Nephron progenitor cell (in vitro differentiated cells): ENCODE data around the gene GRAMD1A.

Experiments
- DNase-seq: peaks from one replicate; pipeline ENCODE4 v3.0.0; 2021
- H3K27ac Mint-ChIP-seq: 2 replicates; pipeline ENCODE4 v1.8.0; 2021; ENCODE audit warnings: mild to moderate bottlenecking, moderate library complexity, mixed read lengths
- H3K27me3 Mint-ChIP-seq: 2 replicates; pipeline ENCODE4 v1.8.0; 2021; ENCODE audit warnings: mild to moderate bottlenecking, low read depth, mixed read lengths; ENCODE audit not compliant: poor library complexity
- H3K36me3 Mint-ChIP-seq: 2 replicates; pipeline ENCODE4 v1.8.0; 2021; ENCODE audit warnings: low read depth, mixed read lengths
- H3K4me1 Mint-ChIP-seq: 2 replicates; pipeline ENCODE4 v1.8.0; 2021; ENCODE audit warnings: mixed read lengths
- H3K4me3 Mint-ChIP-seq: 2 replicates; pipeline ENCODE4 v1.8.0; 2021; ENCODE audit warnings: mild to moderate bottlenecking, moderate library complexity, mixed read lengths
- H3K9me3 Mint-ChIP-seq: 2 replicates; pipeline ENCODE4 v1.8.0; 2021; ENCODE audit warnings: mild to moderate bottlenecking, moderate library complexity, mixed read lengths
- CTCF ChIP-seq: fragments of 200-600 bp; sonication (generic); IDR thresholded peaks from 2 replicates; pipeline ENCODE4 v1.5.0; 2021; ENCODE audit warnings: antibody characterized with exemption

GRAMD1A gene

GRCh38 chr19:35069696-35070095 is 69.6 kb downstream of the GRAMD1A start:
- Mint-ChIP-seq H3K36me3 (no peaks in the 10 kb centered on the region), H3K27ac (no peak overlapping the region), H3K9me3 (peaks cover 3% of the 10 kb centered on the region), H3K4me3 (no peak overlapping the region), H3K27me3 (peaks cover 15% of the 10 kb centered on the region), H3K4me1 (peaks cover 25% of the 10 kb centered on the region)
- no peak for TF ChIP-seq CTCF
- no peak for DNase-seq

GRCh38 chr19:35070471-35070870 is 70.3 kb downstream of the GRAMD1A start:
- no peak overlapping the region for H3K4me3 Mint-ChIP-seq
- TF ChIP-seq CTCF: no peak
- H3K36me3 Mint-ChIP-seq: no peaks in the 10 kb centered on the region
- H3K4me1 Mint-ChIP-seq: peaks cover 25% of the 10 kb centered on the region
- peaks cover 12% of the 10 kb centered on the region for H3K27me3 Mint-ChIP-seq
- H3K9me3 Mint-ChIP-seq: peaks cover 3% of the 10 kb centered on the region
- H3K27ac Mint-ChIP-seq: no peak overlapping the region
- no peak for DNase-seq

GRCh38 chr19:35073516-35073915 is 73.4 kb downstream of the GRAMD1A start:
- H3K4me1 Mint-ChIP-seq: peaks cover 10% of the 10 kb centered on the region
- no peak for DNase-seq
- no peaks in the 10 kb centered on the region for H3K36me3 Mint-ChIP-seq
- no peak for TF ChIP-seq CTCF
- H3K27me3 Mint-ChIP-seq: peaks cover 13% of the 10 kb centered on the region
- H3K9me3 Mint-ChIP-seq: peaks cover 3% of the 10 kb centered on the region
- H3K27ac Mint-ChIP-seq: no peak overlapping the region
- no peak overlapping the region for H3K4me3 Mint-ChIP-seq

GRCh38 chr19:35073941-35074340 is 73.8 kb downstream of the GRAMD1A start:
- TF ChIP-seq CTCF: no peak
- peaks cover 10% of the 10 kb centered on the region for H3K4me1 Mint-ChIP-seq
- no peak overlapping the region for H3K27ac Mint-ChIP-seq
- H3K4me3 Mint-ChIP-seq: no peak overlapping the region
- no peaks in the 10 kb centered on the region for H3K36me3 Mint-ChIP-seq
- peaks cover 15% of the 10 kb centered on the region for H3K27me3 Mint-ChIP-seq
- peaks cover 3% of the 10 kb centered on the region for H3K9me3 Mint-ChIP-seq
- DNase-seq: no peak

- Mint-ChIP-seq H3K4me1 (peaks cover 10% of the 10 kb centered on the region), H3K9me3 (peaks cover 3% of the 10 kb centered on the region)
Observed at GRCh38 chr19:35074426-35075201, 74.5 kb downstream of the GRAMD1A start.

More at GRCh38 chr19:35074426-35075201, 74.5 kb downstream of the GRAMD1A start:
- Mint-ChIP-seq H3K27me3 (peaks cover 15% of the 10 kb centered on the region), H3K27ac (no peak overlapping the region), H3K36me3 (no peaks in the 10 kb centered on the region), H3K4me3 (no peak overlapping the region)
- no peak for DNase-seq
- no peak for TF ChIP-seq CTCF
